K562 (cell line): ENCODE results near the gene LEMD1. TPM values are rescaled to one million over a fixed set of nuclear protein-coding genes. Genes with fewer than 3 reads are reported as not detected.

Experiments
- ATAC-seq: fragments of 200-7000 bp; cut with Tn5 transposase; 3 replicates; pipeline ENCODE4 v1.9.1; 2020; ENCODE audit warnings: moderate library complexity
- BruUV-seq: library from RNA; stranded (reverse); fragments of 400-500 nt; replicated peaks from 2 replicates; lab custom pipeline; 2021; lab: Mats Ljungman, UMichigan
- CTCF ChIA-PET: fragments of 300-600 bp; formaldehyde crosslinking; extraction: SDS; loops from one replicate; lab custom pipeline; 2021; ENCODE audit warnings: low intra/inter-chr PET ratio; lab: Yijun Ruan, JAX
- POLR2A ChIA-PET: fragments of 300-600, 350-650 bp; sonication (Branson Sonifier 250); formaldehyde crosslinking; extraction: SDS; loops from one replicate; lab custom pipeline; 2021; ENCODE audit warnings: antibody characterized with exemption, inconsistent platforms; lab: Yijun Ruan, JAX
- DNase-seq, 4 experiments: peaks; one replicate each; pipeline versions ENCODE4 v3.0.0 to v3.0.0-alpha.2; 2011 to 2018; ENCODE audit warnings: low spot score in 3 of 4, mixed read lengths in 3 of 4; ENCODE audit errors: extremely low read depth in 1 of 4
- FAIRE-seq: peaks from 2 replicates; lab custom pipeline; 2011; peaks lifted over from hg19 to GRCh38; lab: Jason Lieb, UNC
- H2AFZ ChIP-seq: 2 replicates; pipeline ENCODE4 v1.6.0; 2011; ENCODE audit warnings: low read depth, low read length, control low read depth, inconsistent platforms
- H3K27ac ChIP-seq: fragments of 200-600 bp; 3 replicates; pipeline ENCODE4 v1.8.0; 2011; ENCODE audit warnings: low read depth, mild to moderate bottlenecking, control low read depth, inconsistent platforms, low read length, moderate library complexity, mixed read lengths; ENCODE audit errors: extremely low read depth
- H3K27me3 ChIP-seq, 2 experiments: fragments of 300-600 bp in 1 of 2; 2 replicates in 1 of 2; 3 replicates in 1 of 2; pipeline versions ENCODE4 v1.6.0 to v1.8.0; 2011; ENCODE audit warnings: inconsistent platforms in 2 of 2, low read length in 2 of 2, mild to moderate bottlenecking in 1 of 2, mixed read lengths in 1 of 2, moderate library complexity in 1 of 2; ENCODE audit not compliant: control insufficient read depth in 2 of 2, insufficient read depth in 2 of 2
- H3K36me3 ChIP-seq: fragments of 300-600 bp; 3 replicates; pipeline ENCODE4 v1.8.0; 2011; ENCODE audit warnings: mild to moderate bottlenecking, low read length, inconsistent platforms; ENCODE audit not compliant: control insufficient read depth, insufficient read depth
- H3K4me1 ChIP-seq, 2 experiments: fragments of 200-600 bp in 1 of 2; replicated peaks in 1 of 2; 2 replicates in 1 of 2; 3 replicates in 1 of 2; pipeline versions ENCODE4 v1.5.1 to v1.8.0; 2011; ENCODE audit warnings: inconsistent platforms in 2 of 2, low read length in 2 of 2, mild to moderate bottlenecking in 1 of 2, mixed read lengths in 1 of 2, moderate library complexity in 1 of 2; ENCODE audit not compliant: control insufficient read depth in 2 of 2, insufficient read depth in 2 of 2
- H3K4me2 ChIP-seq: 2 replicates; pipeline ENCODE4 v1.6.1; 2011; ENCODE audit warnings: low read length, control low read depth, inconsistent platforms, mixed read lengths; ENCODE audit not compliant: insufficient read depth
- H3K4me3 ChIP-seq: fragments of 200-600 bp; sonication (generic), shearing (Covaris generic); 2 replicates; pipeline ENCODE4 v1.5.1; 2016; ENCODE audit warnings: control low read depth, inconsistent platforms
- H3K79me2 ChIP-seq: fragments of 200-600 bp; 3 replicates; pipeline ENCODE4 v1.8.0; 2011; ENCODE audit warnings: low read length, inconsistent platforms; ENCODE audit not compliant: control insufficient read depth, insufficient read depth
- H3K9ac ChIP-seq, 2 experiments: 2 replicates each; pipeline versions ENCODE4 v1.6.0 to v1.6.1; 2011; ENCODE audit warnings: low read depth in 2 of 2, low read length in 2 of 2, control low read depth in 1 of 2, inconsistent platforms in 1 of 2, mild to moderate bottlenecking in 1 of 2, mixed read lengths in 1 of 2; ENCODE audit not compliant: insufficient read depth in 1 of 2
- H3K9me1 ChIP-seq: one replicate; pipeline ENCODE4 v1.6.0; 2011; ENCODE audit warnings: inconsistent platforms, mild to moderate bottlenecking, low read length, moderate library complexity; ENCODE audit not compliant: control insufficient read depth, insufficient read depth
- H3K9me3 ChIP-seq: replicated peaks from 2 replicates; pipeline ENCODE4 v1.5.1; 2011; ENCODE audit warnings: low read depth, low read length, inconsistent platforms; ENCODE audit not compliant: control insufficient read depth, insufficient read depth
- H4K20me1 ChIP-seq: replicated peaks from 2 replicates; pipeline ENCODE4 v1.6.1; 2011; ENCODE audit warnings: low read length, inconsistent platforms, mixed read lengths; ENCODE audit not compliant: control insufficient read depth, insufficient read depth
- ARID2 ChIP-seq: fragments of 450-650 bp; IDR thresholded peaks from 2 replicates; pipeline ENCODE4 v1.6.1; 2017; ENCODE audit warnings: antibody characterized with exemption, mild to moderate bottlenecking
- CBX2 ChIP-seq: fragments of 200-600 bp; sonication (generic); IDR thresholded peaks from one replicate; pipeline ENCODE4 v1.6.1; 2012; ENCODE audit warnings: mild to moderate bottlenecking, low read length, inconsistent platforms; ENCODE audit not compliant: insufficient read depth, poor library complexity, severe bottlenecking
- HEY1 ChIP-seq: fragments of 250-450 bp; sonication (Bioruptor Pico); IDR thresholded peaks from 2 replicates; pipeline ENCODE4 v1.5.0; 2020; ENCODE audit warnings: mild to moderate bottlenecking, moderate library complexity, borderline replicate concordance
- KAT7 ChIP-seq: sonication (generic); formaldehyde crosslinking; IDR thresholded peaks from 2 replicates; pipeline ENCODE4 v1.8.0; 2022; ENCODE audit warnings: missing genetic modification reagents, mild to moderate bottlenecking, borderline replicate concordance
- SMAD3 ChIP-seq: fragments of 450-650 bp; formaldehyde crosslinking; conservative IDR thresholded peaks from 2 replicates; pipeline ENCODE4 v1.4.0; 2020; ENCODE audit warnings: mild to moderate bottlenecking
- TRIM28 ChIP-seq: fragments of 450-650 bp; IDR thresholded peaks from 2 replicates; pipeline ENCODE4 v1.6.1; 2017
- XRCC4 ChIP-seq: IDR thresholded peaks from one replicate; pipeline ENCODE4 v1.6.1; 2011; ENCODE audit not compliant: insufficient read depth, insufficient read length; ENCODE audit errors: extremely low read depth
- ZFP30 ChIP-seq: fragments of 250-450 bp; sonication (Bioruptor Pico); IDR thresholded peaks from 2 replicates; pipeline ENCODE4 v1.8.0; 2022; ENCODE audit warnings: moderate library complexity, mild to moderate bottlenecking, inconsistent platforms, borderline replicate concordance
- ZNF384 ChIP-seq: IDR thresholded peaks from 2 replicates; pipeline ENCODE4 v1.6.1; 2012; ENCODE audit warnings: low read depth, low read length, improper control_type of control experiment
- WGBS: fragments of 100-300 bp; shearing (Covaris generic); methylation state at CpG from one replicate; pipeline ENCODE4 v1.1.6; 2016; ENCODE audit warnings: low coverage, mixed read lengths; ENCODE audit not compliant: insufficient coverage; ENCODE audit errors: missing lambda C conversion rate; 5-methylcytosine and 5-hydroxymethylcytosine counted together
- in situ Hi-C: fragments of 300-500 bp; cut with MboI; formaldehyde crosslinking; loops from 4 replicates; pipeline ENCODE4 v1.15.0; 2018; ENCODE audit warnings: inconsistent platforms, mixed read lengths
- intact Hi-C: fragments of 100-400 bp; cut with micrococcal nuclease; formaldehyde crosslinking; loops from 2 replicates; pipeline ENCODE4 v1.14.2; 2022
- polyA plus RNA-seq, 8 experiments: library from polyadenylated mRNA; depleted of rRNA in 4 of 8; stranded (reverse) in 5 of 8; unstranded in 3 of 8; fragments of >200 nt; fragmentation: Nextera tagmentation in 2 of 8; fragmentation: Illumina TruSeq in 1 of 8; extraction: Ambion mirVana in 2 of 8; extraction: Trizol in 1 of 8; gene quantifications; 2 replicates each; pipeline versions ENCODE4 v1.2.1 to v1.2.3, GENCODE V29; 2011 to 2014; ENCODE audit warnings: inconsistent platforms in 1 of 8, missing spikeins in 1 of 8
- total RNA-seq, 7 experiments: library from RNA; depleted of rRNA in 6 of 7; stranded (reverse); fragments of >200 nt in 6 of 7; fragmentation: Illumina TruSeq in 2 of 7; extraction: Trizol in 2 of 7; gene quantifications; 2 replicates each; pipeline versions ENCODE4 v1.2.1 to v1.2.3, GENCODE V29; 2011 to 2021; ENCODE audit warnings: low replicate concordance in 1 of 7
- TF ChIP-seq, protein P1 (sequence below): fragments of 250-450 bp; sonication (Bioruptor Pico); IDR thresholded peaks from 2 replicates; pipeline ENCODE4 v1.6.1; 2021; ENCODE audit warnings: mild to moderate bottlenecking

Gene LEMD1
- total and polyA plus RNA-seq, 9 of the 15 experiments (the other 6 are each of a cell fraction or from before 2014, with no cell fraction given), result 0.11 to 2.4 (median 0.57) TPM; not detected in 1

- ATAC-seq (no peak), DNase-seq (no peak), FAIRE-seq (no peak)
- H3K9me3 ChIP-seq, result no peaks in the 10 kb centered on the region; the same call in 1 of the 2 replicates
- no TSS peak for BruUV-seq
- H2AFZ ChIP-seq, result no peak overlapping the region
- H3K9me1 ChIP-seq, result no peaks in the 10 kb centered on the region
- H3K4me1 ChIP-seq, result no peaks in the 10 kb centered on the region
- 0% methylated on average over 2 of the region's 2 CpGs for WGBS
- H3K4me3 ChIP-seq, result no peak overlapping the region
- in situ Hi-C loops, result no loop called here
- no peak overlapping the region for H3K9ac ChIP-seq
- no peaks in the 10 kb centered on the region for H3K36me3 ChIP-seq
- TF ChIP-seq SMAD3 (CRISPR knock-in tag) (no peak), TRIM28 (no peak), ARID2 (no peak), KAT7 (CRISPR knock-in tag) (no peak), CBX2 (no peak), XRCC4 (no peak), ZNF384 (no peak), ZFP30 (CRISPR knock-in tag) (no peak), HEY1 (CRISPR knock-in tag) (no peak)
- TF ChIP-seq, protein P1, sequence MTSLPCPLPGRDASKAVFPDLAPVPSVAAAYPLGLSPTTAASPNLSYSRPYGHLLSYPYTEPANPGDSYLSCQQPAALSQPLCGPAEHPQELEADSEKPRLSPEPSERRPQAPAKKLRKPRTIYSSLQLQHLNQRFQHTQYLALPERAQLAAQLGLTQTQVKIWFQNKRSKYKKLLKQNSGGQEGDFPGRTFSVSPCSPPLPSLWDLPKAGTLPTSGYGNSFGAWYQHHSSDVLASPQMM (CRISPR knock-in tag), result no peak
- H3K27me3 ChIP-seq, result peaks cover 51 to 67% of the 10 kb centered on the region in 2 experiments
- intact Hi-C loops, result no loop called here
- ChIA-PET POLR2A (interaction anchor here (1.8 to 1.9 kb wide), 2 partner anchors 9 to 10 kb away, joined by 5 to 7 read pairs; no protein-coding TSS in a partner anchor), CTCF (no interaction called here)
- no peaks in the 10 kb centered on the region for H3K79me2 ChIP-seq
- H4K20me1 ChIP-seq, result peaks cover 3% of the 10 kb centered on the region
- no peak overlapping the region for H3K27ac ChIP-seq
- H3K4me2 ChIP-seq, result no peak overlapping the region
Measured at GRCh38 chr1:205380882-205381281, 41.0 kb downstream of the LEMD1 start.
